HG03571 (cell line): ENCODE data around the gene ATP8A2.

ENCODE experiments used
- ATAC-seq: cut with Tn5 transposase; IDR thresholded peaks from one replicate; pipeline ENCODE4 v1.9.1; 2021; ENCODE audit not compliant: unreplicated experiment

ATP8A2 gene

DNA sequence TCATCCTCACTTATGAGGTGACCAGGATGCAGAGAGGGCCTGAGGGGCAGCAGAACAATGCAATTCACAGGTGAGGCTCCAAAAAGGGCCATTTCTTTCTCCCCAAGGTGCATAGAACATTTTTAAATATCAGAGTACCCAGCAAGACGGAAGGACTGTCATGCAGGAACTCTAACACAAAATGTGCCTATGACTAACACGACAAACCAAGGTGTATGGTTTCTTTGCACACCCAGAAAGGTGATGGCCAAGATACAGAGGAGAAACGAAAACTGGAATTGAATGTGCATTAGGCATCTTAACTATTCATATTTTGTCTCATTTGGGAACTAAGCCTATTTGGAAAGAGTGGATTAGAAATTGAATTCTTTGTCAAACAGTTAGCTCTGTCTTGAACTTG, 650.2 kb downstream of the ATP8A2 start:
- no peak for ATAC-seq

DNA sequence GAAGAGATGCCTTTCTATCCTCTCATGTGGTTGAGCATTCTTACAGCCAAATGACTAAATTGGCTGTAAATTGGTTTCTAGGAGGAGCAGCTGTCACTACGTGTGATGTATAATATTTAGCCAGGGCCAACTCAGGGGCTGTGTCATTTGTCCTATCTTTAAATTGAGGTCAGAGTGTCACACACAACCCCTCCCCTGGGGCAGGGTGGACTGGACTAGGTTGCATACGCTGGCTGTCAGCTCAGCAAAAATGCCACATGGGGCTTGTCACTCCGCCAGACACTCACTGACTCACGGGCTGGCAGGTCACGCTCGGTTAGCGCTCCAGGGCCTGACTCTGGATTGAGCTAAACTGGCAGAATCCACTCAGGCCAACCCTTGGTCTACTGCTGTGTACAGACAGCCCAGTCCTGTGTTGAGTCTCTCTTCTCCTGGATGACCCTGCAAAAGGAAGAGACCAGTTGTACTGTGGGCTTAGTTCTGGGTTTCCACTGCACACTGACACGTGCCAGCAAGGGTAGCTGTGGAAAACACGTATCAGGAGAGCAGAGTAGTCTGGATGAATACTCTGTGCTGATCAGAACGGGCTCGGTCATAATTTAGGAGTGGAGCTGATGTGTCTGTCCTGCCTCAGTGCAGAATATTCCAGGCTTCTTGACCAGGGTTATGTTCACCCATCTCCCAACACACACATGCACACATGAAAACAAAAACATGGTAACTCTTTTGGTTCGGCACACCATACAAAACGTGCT, 650.9 kb downstream of the ATP8A2 start:
- no peak for ATAC-seq

DNA sequence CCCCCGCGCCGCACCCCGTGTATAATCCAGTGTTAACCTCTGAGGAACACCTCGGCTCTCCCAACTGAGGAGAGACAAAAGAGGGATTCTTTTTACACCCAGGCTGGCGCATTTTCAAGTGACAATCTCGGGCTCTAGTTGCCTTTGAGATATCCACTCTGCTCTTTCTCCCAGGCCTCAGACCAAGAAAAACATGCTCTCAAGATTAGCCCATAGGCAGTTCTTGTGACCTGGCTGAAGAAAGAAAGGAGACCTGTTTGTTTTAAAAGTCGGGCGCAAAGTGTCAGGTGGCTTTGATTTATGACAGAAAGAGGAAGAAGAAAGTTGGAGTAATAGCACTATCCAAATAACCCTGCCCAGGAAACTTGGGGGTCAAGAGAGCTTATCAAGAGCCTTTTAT, 652.8 kb downstream of the ATP8A2 start:
- ATAC-seq, result no peak

DNA sequence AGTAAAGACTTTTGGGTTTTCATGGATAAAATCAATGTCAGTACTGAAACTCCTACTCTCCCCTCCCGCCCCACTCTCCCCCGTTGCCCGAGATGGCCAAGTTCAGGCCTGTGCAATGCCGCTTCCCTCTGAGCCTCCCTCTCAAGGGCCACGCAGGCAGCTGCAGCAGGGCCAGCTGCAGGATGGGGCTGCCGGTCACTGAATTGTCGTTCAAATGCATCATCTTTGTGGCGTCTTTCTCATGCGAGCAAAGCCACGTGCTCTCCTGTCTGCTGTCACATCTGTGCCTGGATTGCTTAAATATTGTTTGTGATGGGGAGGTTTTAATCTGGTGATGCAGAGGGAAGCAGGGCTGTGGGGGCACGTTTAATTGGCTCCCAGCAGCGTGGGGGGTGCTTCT, 653.4 kb downstream of the ATP8A2 start:
- no peak for ATAC-seq

DNA sequence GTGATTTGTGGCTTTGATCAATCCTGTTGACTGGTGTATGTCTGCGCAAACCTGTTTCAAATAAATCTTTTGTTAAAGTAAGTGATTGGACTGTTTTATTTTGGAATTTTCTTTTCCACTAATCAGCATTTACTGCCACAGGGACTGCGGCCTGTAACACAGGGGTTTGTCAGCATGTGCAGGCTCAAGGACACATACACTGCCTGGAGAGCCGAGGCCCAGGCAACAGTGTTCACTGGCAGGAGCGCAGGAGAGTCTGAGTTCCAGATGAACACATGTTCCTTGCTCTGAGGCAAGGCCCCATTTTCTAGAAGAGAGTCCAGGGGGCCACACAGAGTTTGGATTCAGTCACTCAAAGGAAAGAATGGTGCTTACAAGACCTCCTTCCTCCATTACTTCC, 654.0 kb downstream of the ATP8A2 start:
- no peak for ATAC-seq

DNA sequence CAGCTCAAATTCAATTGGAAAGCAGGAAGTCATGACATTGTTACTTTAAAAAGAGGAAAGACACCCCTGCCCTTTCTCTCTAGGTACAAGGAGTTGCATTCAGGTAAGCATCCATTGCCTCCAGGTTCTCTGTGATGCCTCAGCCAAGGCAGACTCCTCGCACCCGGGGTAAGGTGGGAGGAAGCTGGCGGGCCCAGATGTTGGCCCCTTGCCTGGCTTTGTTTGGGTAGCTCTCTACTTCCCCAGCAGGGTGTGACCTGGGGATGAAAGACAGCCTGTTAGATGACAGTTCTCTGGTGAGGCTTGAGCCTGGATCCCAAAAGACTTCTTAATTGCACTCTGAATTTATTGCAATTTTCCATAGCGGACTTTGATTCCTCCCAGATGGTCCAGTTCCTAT, 654.4 kb downstream of the ATP8A2 start:
- no peak for ATAC-seq

DNA sequence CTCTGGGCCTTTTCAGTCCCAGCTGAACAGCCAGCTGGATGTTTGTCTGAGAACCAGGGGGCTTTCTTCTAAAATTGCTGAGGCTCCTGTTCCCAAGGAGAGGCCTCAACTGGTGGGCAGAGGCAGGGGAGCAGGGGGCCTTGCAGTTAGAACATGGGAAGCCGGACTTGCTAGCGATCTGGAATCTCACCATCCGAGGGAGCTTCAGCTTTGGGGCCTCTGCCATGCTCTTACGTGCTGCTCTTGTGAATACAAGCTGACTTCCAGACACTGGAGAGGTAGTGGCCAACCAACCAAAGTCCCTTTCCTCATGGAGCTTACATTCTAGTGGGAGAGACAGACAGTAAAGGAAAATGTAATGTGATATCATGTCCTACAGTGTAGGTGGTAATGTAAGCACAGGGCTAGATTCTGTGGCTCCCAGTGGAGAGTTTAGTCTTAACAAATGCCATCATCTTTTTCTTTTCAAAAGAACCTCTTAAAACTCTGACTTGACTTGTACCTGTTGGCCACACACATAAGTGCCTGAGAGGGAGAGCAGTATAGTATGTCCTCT, 657.9 kb downstream of the ATP8A2 start:
- ATAC-seq, result no peak

DNA sequence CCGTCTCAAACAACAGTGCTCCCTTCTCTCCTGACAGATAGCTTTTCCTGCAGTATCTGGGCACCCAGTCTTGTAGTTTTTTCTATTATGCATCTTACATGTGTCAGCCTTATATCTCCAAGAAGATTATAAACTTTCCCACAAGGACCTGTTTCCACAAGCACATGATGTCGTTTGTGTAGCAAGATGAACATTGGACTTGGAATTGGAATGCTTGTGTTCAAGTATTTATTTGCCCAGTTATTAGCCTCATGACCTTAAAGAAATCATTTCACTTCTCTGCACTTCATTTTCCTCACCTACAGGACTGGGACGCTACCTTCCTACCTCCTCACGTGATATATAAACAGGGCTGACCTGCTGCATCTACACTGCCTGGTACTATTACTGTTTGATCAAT, 658.6 kb downstream of the ATP8A2 start:
- no peak for ATAC-seq

DNA sequence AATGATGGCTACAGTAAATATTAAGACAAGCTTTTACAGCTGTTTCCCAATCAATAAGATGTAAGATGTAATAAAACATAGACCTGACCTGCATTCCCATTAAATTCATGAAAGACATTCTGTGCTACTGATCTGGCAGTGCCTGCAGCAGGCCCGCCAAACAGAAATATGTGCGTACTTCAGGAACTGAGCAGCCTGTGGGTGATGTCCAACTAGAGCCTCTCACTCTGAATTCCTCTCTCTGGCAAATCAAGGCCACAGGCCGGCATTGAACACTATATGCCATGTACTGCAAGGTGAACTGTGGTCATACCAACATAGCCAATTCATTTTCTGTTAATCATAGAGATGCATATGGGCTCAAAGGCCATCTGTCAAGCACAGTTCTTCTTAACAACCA, 662.2 kb downstream of the ATP8A2 start:
- ATAC-seq, result no peak

DNA sequence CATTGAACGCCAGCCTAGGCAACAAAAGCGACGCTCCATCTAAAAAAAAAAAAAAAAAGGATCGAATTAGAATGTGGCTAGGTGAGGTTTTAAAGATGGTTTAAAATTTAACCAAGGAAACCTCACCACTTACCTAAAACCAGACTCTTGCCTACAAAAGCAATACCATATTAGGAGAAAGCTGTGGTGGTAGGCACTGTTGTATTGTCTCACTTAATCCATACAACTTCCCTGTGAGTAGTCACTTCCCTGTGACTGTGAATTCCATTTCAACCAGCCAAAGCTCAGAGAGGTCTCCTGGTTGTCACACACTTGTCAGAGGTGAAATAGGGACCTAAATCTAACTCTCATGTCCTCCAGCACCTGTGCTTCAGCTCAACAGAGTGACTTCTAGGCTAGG, 664.6 kb downstream of the ATP8A2 start:
- no peak for ATAC-seq

DNA sequence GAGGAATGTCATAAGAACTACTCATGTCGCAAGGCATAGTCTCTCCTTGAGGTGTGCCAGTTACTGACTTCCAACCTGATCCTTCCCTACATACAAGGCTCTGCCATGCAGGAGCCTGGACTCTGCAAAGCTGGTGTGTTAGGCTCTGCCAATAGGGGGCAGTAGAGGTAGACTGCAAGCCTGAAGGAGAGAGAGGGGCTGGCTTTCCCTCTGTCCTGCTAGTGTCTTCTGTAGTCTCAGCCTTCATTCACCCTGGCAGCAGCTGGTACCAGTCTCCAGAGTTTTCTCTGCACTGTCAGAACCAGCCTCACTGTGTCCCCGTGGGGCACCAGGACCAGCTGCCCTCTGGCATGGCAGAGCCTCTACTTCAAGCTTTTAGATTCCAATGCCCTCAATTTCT, 665.5 kb downstream of the ATP8A2 start:
- no peak for ATAC-seq

DNA sequence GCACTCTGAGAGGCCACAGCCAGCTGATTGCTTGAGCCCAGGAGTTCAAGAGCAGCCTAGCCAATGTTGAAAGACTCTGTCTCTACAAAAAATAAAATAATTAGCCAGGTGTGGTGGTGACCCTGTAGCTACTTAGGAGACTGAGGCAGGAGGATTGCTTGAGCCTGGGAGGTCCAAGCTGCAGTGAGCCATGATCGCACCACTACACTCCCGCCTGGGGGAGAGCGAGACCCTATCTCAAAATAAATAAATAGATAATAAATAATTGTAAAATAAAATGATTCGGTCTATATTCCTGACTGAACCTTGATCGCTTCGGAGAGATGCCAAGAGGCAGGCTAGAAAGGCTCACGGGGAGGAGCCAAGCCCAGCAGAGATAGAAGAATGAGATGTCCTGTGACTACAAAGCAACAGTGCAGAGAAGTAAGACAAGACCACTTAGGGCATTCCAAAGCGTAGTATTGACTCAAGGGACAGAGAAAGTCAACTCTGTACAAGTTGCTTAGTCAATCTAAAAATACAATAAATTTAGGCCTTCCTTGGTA, 667.2 kb downstream of the ATP8A2 start:
- ATAC-seq, result no peak

DNA sequence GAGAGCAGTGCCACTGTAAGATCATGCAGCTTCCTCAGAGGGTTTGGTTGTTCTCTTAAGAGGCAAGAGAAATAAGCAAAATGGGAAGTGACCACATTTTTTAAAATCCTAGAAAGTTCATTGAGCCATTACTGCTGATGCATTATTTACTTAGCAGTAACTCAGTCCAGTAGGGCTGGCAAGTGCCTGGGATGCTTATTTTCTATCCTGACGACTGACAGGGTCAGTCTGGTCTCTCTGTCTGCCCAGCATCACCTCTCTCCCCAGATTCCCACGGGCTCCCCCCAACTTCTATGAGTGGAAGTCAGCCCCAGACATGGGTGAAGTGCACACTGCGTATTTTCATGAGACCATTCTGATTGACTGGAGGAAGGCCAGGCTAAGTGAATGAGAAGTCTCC, 669.7 kb downstream of the ATP8A2 start:
- no peak for ATAC-seq

DNA sequence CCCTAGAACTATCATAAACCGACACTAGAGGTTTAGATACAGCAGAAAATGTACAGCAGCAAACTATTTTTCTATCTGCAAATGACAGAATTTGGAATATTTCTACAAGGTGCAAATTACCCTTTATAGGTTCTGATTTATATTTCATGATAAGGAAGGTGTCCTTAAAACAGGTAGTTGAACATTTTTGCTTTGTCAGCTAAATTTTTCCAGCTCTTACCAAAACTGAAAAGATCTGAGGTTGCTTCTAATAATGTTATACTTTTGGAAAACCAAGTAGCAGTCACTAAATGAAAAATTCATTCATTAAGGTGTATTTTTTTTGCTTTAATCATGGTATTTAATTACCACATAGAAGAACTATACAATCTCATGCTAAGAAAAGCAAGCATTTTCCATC, 671.0 kb downstream of the ATP8A2 start:
- no peak for ATAC-seq

DNA sequence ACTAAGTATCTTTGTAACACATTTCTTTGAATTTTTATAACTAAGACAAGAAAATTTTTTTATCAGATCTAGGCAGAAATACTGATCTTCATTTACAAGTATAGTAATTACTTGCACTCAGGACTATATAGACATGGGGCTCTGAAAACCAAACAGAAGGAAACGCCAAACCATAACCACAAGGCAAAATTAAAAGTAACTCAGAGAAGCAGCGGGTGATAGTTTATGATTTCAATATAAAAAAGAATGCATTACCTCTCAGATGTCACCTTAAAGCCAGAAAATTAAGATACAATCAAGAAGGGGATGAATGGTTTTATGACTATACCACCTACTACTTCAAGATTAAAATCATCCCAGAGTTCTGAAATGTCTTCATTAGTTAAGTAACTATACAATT, 673.4 kb downstream of the ATP8A2 start:
- no peak for ATAC-seq

DNA sequence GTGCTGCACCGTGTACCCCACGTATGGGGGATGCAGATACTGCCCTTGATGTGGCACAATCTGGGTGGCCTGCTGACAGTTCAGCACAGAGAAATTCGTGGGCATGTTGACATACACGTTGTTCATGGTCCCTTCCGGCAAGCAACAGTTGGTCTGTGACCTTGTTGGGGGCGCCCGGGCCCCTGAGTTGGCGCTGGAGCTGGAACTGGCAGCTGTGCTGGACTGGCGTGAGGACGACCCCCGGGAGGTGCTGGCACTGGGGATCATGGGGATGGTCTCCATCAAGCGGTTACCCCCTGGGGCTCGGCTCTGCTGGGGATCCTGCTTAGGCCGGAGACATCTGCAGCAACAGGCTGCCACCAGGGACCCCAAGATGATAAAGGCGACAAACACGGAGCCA, 674.9 kb downstream of the ATP8A2 start:
- ATAC-seq, result no peak

DNA sequence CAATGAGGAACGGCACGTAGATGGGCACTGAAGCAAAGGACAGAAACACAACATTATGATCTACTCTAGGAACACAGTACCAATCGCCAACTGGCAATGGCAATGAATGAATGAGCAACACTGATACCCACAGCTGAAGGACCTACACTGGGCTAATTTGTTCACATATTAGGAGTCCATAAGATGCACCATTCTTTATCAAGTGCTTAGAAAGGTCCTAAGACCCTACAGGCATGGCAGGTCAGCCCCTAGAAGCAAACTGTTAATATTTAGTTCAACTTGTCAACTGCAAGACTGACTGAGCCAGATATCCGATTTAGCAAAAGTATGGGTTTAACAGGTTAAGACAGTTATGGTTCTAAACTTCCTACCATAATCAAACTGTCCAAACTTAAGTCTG, 675.3 kb downstream of the ATP8A2 start:
- no peak for ATAC-seq

DNA sequence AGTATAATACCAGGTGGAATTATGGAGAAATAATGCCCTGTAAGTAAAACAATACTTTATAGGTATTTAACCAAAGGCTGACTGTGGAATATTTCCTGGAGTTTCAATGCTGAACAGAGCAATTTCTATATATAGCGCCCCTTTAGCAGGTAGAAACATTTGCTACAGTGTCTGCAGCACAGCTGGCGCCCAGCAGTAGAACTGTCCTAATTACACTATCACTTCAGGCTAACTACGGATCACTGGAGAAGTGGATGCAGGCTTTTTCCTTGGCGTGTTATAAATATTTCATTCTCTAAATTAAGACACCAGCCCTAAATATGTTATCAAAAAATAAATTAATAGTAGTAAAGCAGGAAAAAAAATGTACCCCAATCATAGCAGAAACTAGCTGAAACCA, 677.0 kb downstream of the ATP8A2 start:
- no peak for ATAC-seq

DNA sequence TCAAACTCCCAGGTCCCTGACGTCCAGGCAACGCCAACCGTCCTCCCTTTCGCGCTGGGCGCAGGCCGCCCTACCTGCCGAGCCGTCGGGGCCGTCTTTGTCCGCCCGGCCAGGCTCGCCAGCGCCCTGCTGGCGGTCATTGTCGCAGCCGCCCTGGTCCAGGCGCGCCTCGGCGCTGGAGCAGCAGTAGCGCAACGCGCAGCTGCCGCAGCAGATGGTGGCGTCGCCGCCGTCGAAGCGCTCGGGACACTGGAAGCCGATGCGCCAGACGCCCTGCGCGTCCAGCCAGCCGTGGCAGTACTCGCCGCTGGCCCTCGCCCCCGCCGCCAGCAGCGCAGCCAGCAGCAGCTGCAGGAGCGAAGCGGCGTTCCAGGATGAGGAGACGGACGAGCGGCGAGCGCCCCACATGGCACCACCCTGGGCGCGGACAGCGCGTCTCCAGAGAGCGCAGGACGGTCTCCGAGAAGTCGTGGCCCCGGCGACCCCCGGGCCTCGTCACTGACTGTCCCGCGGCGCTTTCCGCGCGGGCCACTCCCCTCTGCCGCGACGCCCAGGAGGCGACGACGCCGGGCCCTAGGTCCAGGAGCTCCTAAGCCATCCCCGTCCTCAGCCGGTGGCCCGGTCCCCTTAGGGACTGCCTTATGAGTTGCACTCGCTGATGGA, 678.9 kb downstream of the ATP8A2 start:
- no peak for ATAC-seq

DNA sequence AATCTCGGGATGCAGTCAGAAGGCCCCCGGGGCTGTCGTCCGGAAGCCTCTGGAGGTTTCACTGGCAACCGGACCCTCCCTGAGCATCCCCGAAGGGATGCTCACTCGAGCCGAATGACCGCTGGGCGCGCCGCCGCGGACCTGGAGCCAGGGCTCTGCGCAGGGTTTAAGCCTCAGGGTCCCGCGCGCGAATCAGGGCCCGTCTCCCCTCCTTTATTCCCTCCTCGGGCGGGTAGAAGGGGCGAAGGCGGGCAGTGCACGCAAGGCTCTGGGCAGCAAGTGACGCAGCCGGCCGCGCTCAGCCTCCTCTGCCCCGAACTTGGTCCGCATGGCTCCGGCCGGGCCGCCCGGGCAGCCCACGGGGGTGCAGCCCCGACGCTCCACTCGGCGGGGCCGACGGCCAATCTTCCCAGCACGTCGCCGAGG, 679.5 kb downstream of the ATP8A2 start:
- ATAC-seq, result no peak

DNA sequence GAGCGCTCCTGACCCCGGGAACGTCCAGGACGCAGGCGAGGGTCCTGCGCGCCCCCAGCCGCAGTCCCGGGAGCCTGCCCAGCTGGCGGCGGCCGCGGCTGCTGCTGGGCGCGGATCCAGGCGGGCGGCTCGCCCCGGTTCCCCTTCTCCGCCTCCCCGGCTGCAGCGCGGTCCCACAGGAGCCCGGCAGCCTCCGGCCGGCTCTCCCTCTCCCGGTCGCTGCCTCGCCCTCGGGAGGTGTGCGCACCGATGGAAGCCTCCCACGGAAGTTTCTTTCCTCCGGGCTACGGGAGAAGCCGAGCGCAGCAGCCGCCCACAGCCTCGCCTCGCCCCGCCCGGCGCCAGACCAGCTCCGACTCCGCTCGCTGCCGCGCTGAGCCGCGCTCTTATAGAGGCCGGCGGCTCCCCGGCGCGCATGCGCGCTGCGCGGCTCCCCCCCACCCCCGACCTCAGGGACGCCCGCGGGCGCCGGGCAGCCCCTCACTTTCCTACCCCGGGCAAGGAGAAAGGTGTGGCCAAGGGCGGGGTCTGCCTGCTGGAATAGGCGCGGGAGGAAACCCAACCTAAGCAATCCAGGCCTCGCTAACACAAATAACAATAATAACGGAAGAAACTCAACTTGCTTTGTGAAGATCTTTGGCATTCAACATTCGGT, 680.0 kb downstream of the ATP8A2 start, which contains the start of gene SHISA2:
TSS of gene SHISA2 (minus strand) at position 360 of the 655 bp plus-strand sequence. CDS start 1,041 bp downstream, outside the sequence.
- no peak for ATAC-seq

DNA sequence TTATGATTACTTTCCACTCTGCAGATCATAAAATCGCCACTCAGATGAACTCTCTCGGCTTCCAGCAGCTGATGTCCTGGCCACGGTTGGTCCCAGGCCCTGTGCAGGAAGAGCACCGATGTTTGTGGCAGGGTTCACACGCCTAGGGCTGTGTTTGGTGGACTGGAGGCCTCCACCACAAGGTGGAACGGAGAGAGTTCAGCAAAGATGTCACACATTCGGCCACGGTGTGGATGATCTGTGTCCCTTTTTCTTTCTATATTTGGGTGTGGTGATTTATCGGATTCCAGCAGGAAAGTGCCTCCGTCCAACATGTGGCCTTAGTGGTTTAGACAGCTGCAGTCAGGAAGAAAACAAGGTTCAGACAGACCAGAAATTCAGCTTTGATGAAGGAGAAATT, 680.6 kb downstream of the ATP8A2 start:
- ATAC-seq, result no peak
